CD4-positive, alpha-beta T cell treated with Interleukin-4 for 4 hours (primary cell): Measurements from ENCODE around the gene GRIN2A.

Source experiments
- DNase-seq: peaks from one replicate; pipeline ENCODE4 v3.0.0-alpha.2; 2020

Gene GRIN2A

GRCh38 chr16:10027553-10027952, 154.7 kb downstream of the GRIN2A start:
- no peak for DNase-seq

DNA sequence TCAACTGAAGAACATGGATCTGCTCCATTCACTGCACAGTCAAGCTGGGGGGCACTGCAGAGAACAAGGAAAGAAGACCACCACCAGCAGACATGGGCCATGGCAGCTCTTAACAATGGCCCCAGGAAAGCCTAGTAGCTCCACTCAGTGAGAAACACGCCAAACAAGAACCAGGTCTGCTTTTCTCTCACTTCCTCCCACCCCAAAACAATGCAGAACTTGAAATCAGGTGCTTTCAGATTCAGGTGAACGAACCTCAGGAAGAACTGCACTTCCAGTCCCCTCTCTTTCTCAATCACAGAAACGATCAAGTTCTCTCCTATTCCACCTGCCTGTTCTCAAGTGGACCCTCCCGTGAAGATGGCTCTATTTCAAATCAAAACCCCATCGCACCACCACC, 155.6 kb downstream of the GRIN2A start:
- no peak for DNase-seq

DNA sequence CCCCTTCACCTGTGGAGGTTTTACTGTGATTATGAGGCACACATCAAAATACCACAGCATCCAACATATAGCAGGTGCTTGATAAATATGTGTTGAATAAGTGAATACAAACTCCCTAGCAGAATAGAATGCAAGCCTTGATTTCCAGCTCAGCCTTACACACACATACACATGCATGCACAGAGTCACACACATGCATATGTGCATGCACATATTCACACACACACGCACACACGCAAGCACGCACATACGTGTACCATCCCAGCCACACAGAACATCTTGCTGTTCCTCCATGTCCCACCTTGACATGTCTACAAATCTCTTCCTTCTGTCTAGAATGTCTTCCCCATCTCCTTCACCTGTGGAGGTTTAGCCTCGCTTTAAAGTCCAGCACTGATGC, 160.1 kb downstream of the GRIN2A start:
- no peak for DNase-seq

DNA sequence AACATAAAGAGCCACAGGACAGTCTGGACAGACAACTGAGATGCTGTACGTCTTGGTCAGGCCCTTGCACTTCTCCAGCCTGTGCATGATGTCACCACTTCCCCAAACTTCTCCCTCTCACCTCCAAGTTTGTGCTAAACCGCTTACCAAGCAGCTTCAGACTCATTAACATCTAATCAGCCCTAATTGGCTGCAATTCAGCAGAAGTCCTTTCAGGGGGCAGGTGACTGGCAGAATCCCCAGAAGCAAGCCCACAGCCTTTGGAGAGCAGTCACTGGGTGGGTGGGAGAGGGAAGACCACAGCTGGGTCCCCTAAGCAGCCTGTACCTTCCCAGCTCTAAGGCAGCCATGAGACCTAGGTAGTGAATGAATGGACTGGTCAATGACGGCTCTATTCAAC, 161.4 kb downstream of the GRIN2A start:
- DNase-seq = no peak

GRCh38 chr16:10016752-10017151, 165.5 kb downstream of the GRIN2A start:
- DNase-seq = no peak

DNA sequence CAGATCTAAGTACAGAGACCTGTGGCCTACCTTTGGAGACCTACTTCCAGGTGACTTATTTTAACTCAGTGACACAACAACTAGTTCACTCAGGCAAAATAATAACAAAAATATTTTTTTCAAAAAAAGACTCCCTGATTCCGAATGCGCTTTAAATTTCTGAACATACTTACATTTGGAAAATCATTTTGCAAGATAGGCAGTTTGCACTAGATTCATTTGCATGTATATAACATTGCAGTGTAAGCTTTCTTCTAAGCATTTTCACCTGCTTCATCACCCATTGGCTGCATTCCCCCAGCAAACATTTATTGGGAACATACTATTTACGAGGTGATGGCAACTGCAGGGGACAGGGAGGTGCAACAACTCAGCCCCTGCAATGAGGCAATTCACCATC, 166.8 kb downstream of the GRIN2A start:
- DNase-seq = no peak

DNA sequence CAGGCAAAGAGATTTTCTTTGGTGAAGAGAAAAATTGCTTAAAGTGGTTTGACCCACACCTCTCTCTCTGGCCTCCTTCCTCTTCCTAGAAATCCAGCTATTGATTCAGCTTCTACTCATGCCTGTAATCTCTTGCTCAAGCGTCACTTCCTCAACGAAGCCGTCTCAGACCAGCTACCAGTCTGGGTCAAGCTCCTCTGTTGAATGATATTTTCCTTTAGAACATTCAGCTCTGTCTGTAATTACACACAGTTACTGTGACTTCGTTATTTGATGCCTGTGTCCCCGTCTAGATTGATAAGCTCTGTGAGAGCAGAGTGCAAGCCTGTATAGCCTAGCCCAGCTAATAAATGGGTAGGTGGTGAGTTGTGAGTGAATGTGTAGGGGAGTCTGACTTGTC, 168.5 kb downstream of the GRIN2A start:
- DNase-seq = no peak

DNA sequence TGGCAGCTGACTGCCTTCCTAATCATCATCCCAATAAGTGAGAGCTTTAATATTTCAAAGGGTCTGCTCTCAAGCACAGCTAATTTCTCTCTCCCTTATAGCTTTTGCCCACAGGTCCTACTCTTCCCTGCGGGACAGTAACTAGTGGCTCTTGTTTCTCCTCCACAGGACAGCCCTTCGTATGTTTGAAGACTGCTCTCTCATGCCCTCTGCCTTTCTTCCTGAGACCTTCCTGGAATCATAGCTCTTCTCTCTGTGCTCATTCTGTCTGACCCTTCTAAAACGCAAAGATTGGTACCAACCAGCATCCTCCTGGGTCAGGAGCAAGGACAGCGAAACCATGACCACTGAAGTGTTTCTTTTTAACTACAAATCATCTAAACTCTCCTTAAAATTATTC, 168.9 kb downstream of the GRIN2A start:
- no peak for DNase-seq

DNA sequence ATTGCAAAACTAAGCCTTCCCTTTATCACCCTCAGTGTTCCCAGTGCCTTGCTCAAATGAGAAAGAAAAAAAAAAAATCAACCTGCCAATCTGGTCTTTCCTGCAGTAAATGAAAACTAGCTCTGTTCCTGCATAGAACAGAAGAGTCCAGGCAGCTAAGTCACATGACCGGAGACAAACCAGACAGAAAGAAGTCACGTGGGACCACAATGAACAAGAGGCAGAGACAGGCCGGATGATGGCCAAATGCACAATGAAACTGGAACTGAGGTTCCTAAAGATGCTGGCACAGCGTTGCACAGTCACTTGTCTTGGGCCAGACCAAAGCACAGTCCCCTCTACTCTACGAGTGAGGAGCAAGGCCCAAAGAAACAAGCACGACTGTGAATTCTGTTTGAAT, 172.5 kb downstream of the GRIN2A start:
- DNase-seq = no peak

GRCh38 chr16:10003486-10003885, 178.7 kb downstream of the GRIN2A start:
- no peak for DNase-seq

- DNase-seq = no peak
These were observed 180.9 kb downstream of the GRIN2A start for GRCh38 chr16:10001258-10001775.

DNA sequence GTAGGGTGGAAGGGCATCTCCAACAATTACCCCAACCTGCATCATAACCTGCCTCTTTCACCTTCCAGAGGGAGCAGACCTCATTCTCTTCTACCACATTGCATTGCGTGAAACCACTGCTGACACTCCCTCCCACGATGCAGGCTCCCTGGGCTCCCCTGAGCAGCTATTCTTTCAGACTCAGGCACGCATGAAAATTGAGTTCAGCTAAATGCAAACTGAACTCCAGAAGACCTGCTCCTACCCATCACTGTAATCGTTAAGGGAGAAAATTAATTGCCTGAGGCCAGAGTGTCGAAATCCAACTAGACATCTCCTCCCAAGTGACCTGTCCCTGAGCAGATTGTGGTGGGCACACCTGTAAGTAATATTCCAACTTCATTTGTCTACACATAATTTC, 186.0 kb downstream of the GRIN2A start:
- DNase-seq = no peak

- DNase-seq = no peak
These were observed 189.8 kb downstream of the GRIN2A start for GRCh38 chr16:9992441-9992840.

GRCh38 chr16:9980981-9981380, 201.2 kb downstream of the GRIN2A start:
- DNase-seq = no peak

- no peak for DNase-seq
These were observed 204.0 kb downstream of the GRIN2A start for GRCh38 chr16:9978160-9978725.

GRCh38 chr16:9977333-9977897, 204.8 kb downstream of the GRIN2A start:
- no peak for DNase-seq

DNA sequence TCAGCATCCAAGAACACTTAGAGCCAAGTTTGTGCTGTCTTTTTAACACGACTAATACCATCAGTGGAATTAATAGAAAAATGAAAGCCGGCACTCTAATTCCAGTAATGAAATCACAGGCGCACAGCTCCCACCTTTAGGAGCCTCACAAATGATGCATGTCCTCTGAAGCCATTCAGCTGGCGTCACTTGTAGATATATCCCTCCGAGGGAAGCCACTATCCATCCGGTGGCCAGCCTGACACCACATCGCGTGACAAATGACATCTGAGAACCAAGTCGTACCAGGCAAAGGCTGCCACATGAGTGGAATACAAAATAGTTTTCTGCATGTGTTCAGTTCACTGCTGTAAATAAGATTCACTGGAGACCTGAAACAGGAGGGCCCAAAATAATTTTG, 205.6 kb downstream of the GRIN2A start:
- DNase-seq = no peak

DNA sequence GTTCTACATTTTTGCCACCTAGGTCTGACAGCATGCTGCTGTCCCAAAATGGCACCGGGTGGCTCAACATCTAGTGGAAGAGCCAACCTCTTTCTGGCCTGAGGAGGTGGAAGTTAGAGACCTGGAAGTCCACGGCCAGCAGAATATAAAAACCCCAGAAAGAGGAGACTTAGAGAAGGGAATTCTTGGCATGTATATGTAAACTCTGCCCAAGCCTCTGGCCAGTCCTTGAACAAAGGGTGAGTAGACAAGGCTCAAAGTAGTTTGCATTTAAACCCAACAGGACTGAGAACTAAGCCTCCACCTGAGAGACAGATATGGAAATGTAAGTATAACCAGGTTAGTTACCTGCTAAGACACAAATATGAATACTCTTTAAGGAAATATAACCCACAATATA, 210.3 kb downstream of the GRIN2A start:
- no peak for DNase-seq

DNA sequence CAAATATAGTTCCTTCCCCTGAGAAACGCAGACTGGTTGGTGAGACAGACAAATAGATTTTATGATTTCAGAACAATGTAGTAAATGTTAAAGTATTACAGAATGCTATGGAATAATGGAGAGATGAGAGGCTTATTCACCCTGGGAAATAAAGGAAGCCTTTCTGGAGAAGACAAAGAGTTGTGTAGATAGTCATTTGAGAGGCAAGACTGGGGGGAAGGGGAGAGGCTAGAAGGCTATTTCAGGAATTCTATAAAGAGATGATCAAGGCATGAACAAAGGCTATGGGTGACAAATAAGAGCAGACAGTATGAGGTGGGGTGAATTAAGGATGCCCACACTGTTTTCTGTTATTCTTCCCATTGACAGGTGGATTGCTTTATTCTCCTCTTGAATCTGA, 211.4 kb downstream of the GRIN2A start:
- DNase-seq = no peak

DNA sequence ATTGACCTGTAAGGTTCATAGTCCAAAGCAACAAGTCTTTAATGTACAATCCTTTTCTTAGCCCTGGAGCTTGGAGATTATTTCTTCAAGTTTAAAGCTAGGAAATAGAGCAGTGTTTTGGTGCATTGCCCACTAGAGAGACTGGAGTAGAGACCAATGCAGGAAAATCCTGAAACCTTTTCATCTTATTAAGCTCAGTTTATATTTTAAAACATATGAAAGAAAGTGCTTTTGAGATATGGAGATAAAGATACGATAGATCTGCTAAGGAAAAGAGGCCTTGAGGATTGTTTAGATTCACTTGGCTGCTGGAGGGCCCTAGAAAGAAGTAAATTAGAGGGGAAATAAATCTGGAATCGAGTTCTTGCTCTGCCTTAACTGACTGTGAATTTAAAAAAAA, 212.0 kb downstream of the GRIN2A start:
- no peak for DNase-seq

DNA sequence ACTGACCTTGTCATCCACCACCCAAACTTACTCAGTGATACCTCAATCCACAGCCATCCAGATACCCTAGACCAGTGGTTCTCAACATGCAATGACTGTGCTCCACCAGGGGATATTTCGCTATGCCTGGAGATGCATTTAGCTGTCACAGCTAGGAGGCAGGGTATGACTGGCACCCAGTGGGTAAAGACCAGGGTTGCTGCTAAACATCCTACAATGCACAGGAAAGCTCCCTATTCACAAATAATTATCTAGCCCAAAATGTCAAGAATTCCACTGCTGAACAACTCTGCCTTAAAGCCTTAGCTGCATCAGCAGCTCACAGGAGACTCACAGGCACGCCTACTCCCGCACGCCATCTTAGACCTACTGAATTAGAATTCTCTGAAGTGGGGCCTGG, 212.6 kb downstream of the GRIN2A start:
- no peak for DNase-seq

- DNase-seq = no peak
These were observed 215.6 kb downstream of the GRIN2A start for GRCh38 chr16:9966569-9967157.

GRCh38 chr16:9965079-9965478, 217.1 kb downstream of the GRIN2A start:
- DNase-seq = no peak

- DNase-seq = no peak
These were observed 217.8 kb downstream of the GRIN2A start for GRCh38 chr16:9964426-9964825.

- no peak for DNase-seq
These were observed 224.8 kb downstream of the GRIN2A start for GRCh38 chr16:9957433-9957832.
